B cell (primary cell): Measurements from ENCODE around the gene NOTCH1. TPM values are rescaled to one million over a fixed set of nuclear protein-coding genes. Genes with fewer than 3 reads are reported as not detected.
A peak's percentile ranks its signal among the peaks of the same experiment; 100 is the strongest.

Experiments
- ATAC-seq: fragments of 200-7000 bp; cut with Tn5 transposase; one replicate; pipeline ENCODE4 v1.10.0; 2021; ENCODE audit warnings: low read depth, mild to moderate bottlenecking, moderate number of reproducible peaks, moderate library complexity
- CTCF ChIA-PET: fragments of 350-600 bp; sonication (Branson Sonifier 250); formaldehyde crosslinking; loops from one replicate; lab custom pipeline; 2021; ENCODE audit warnings: antibody characterized with exemption, inconsistent platforms; lab: Charles Lee
- POLR2A ChIA-PET: fragments of 350-600 bp; sonication (Branson Sonifier 250); formaldehyde crosslinking; loops from one replicate; lab custom pipeline; 2021; ENCODE audit warnings: antibody characterized with exemption; lab: Charles Lee
- DNase-seq: peaks from one replicate; pipeline ENCODE4 v3.0.0; 2013
- H2AFZ ChIP-seq: 2 replicates; pipeline ENCODE4 v1.6.1; 2012; ENCODE audit warnings: mild to moderate bottlenecking, low read depth, low read length; ENCODE audit not compliant: insufficient read depth, poor library complexity, severe bottlenecking
- H3K27ac ChIP-seq, 2 donors: 1 replicate in 1 of 2; 2 replicates in 1 of 2; pipeline ENCODE4 v1.5.1; 2012 to 2013; ENCODE audit warnings: low read length in 2 of 2, mild to moderate bottlenecking in 2 of 2, moderate library complexity in 1 of 2
- H3K27me3 ChIP-seq, 4 experiments: fragments of 200-600 bp in 1 of 4; sonication (generic) in 1 of 4; replicated peaks in 1 of 4; 1 replicate in 2 of 4; 2 replicates in 2 of 4; pipeline versions ENCODE4 v1.6.1 to v1.7.0; 2013 to 2016; ENCODE audit warnings: low read length in 3 of 4, mild to moderate bottlenecking in 2 of 4, mixed read lengths in 1 of 4, moderate library complexity in 1 of 4; ENCODE audit not compliant: insufficient read depth in 4 of 4, control insufficient read depth in 3 of 4; ENCODE audit errors: control extremely low read depth in 1 of 4
- H3K36me3 ChIP-seq, 2 experiments: replicated peaks in 1 of 2; 1 replicate in 1 of 2; 2 replicates in 1 of 2; pipeline versions ENCODE4 v1.6.1 to v1.7.1; 2013; ENCODE audit warnings: low read length in 1 of 2; ENCODE audit not compliant: insufficient read depth in 2 of 2, control insufficient read depth in 1 of 2; ENCODE audit errors: control extremely low read depth in 1 of 2, extremely low read depth in 1 of 2
- H3K4me1 ChIP-seq, 2 donors: fragments of 200-600 bp in 1 of 2; sonication (generic) in 1 of 2; 1 replicate in 1 of 2; 2 replicates in 1 of 2; pipeline versions ENCODE4 v1.5.1 to v1.6.1; 2013 to 2017; ENCODE audit warnings: low read length in 2 of 2; ENCODE audit not compliant: control insufficient read depth in 2 of 2, insufficient read depth in 2 of 2
- H3K4me2 ChIP-seq: replicated peaks from 2 replicates; pipeline ENCODE3; 2012; ENCODE audit warnings: mild to moderate bottlenecking, low read depth, low read length; ENCODE audit not compliant: poor library complexity, severe bottlenecking
- H3K4me3 ChIP-seq, 5 experiments: fragments of 200-600 bp in 1 of 5; sonication (generic) in 1 of 5; 1 replicate in 3 of 5; 2 replicates in 2 of 5; pipeline versions ENCODE4 v1.5.1 to v1.7.0; 2011 to 2016; ENCODE audit warnings: low read length in 4 of 5, mild to moderate bottlenecking in 4 of 5, low read depth in 2 of 5, control low read depth in 1 of 5, moderate library complexity in 1 of 5; ENCODE audit not compliant: insufficient read depth in 1 of 5; ENCODE audit errors: control extremely low read depth in 1 of 5, extremely low read depth in 1 of 5
- H3K79me2 ChIP-seq: fragments of 200-600 bp; sonication (generic); one replicate; pipeline ENCODE4 v1.6.0; 2016; ENCODE audit warnings: low read length; ENCODE audit not compliant: control insufficient read depth, insufficient read depth
- H3K9ac ChIP-seq: fragments of 200-600 bp; sonication (generic); 2 replicates; pipeline ENCODE4 v1.6.1; 2017; ENCODE audit warnings: mild to moderate bottlenecking, low read length, moderate library complexity
- H3K9me3 ChIP-seq, 3 donors: one replicate each; pipeline versions ENCODE4 v1.6.1 to v1.7.1; 2013; ENCODE audit warnings: low read length in 2 of 3; ENCODE audit not compliant: control insufficient read depth in 2 of 3, insufficient read depth in 1 of 3; ENCODE audit errors: control extremely low read depth in 1 of 3
- H4K20me1 ChIP-seq: 2 replicates; pipeline ENCODE4 v1.6.0; 2012; ENCODE audit warnings: mild to moderate bottlenecking, low read length; ENCODE audit not compliant: insufficient read depth, control insufficient read depth, poor library complexity, severe bottlenecking
- H3K27ac Mint-ChIP-seq: one replicate; pipeline ENCODE4 v1.8.0; 2021; ENCODE audit warnings: mixed read lengths
- H3K27me3 Mint-ChIP-seq: one replicate; pipeline ENCODE4 v1.8.0; 2021; ENCODE audit warnings: mixed read lengths
- H3K4me1 Mint-ChIP-seq: one replicate; pipeline ENCODE4 v1.8.0; 2021; ENCODE audit warnings: mixed read lengths
- H3K4me3 Mint-ChIP-seq: one replicate; pipeline ENCODE4 v1.8.0; 2021; ENCODE audit warnings: mixed read lengths
- H3K9me3 Mint-ChIP-seq: one replicate; pipeline ENCODE4 v1.8.0; 2022; ENCODE audit warnings: mixed read lengths; ENCODE audit not compliant: insufficient read depth
- CTCF ChIP-seq: fragments of 200-600 bp; IDR thresholded peaks from one replicate; pipeline ENCODE4 v1.8.0; 2022; ENCODE audit warnings: antibody characterized with exemption, mild to moderate bottlenecking
- EZH2 ChIP-seq: IDR thresholded peaks from 2 replicates; pipeline ENCODE4 v1.6.1; 2012; ENCODE audit warnings: borderline replicate concordance, low read depth, mild to moderate bottlenecking, moderate library complexity, low read length; ENCODE audit not compliant: insufficient read depth, poor library complexity, severe bottlenecking
- WGBS: methylation state at CpG from one replicate; pipeline ENCODE4 v1.1.5; 2013; ENCODE audit warnings: missing lambda C conversion rate; ENCODE audit not compliant: insufficient coverage; 5-methylcytosine and 5-hydroxymethylcytosine counted together
- intact Hi-C: fragments of 100-400 bp; cut with micrococcal nuclease; formaldehyde crosslinking; loops from one replicate; pipeline ENCODE4 v1.10.0; 2022
- polyA plus RNA-seq: library from polyadenylated mRNA; depleted of rRNA; stranded (reverse); fragments of >200 nt; gene quantifications from 2 replicates; pipeline ENCODE4 v1.2.3, GENCODE V29; 2012
- total RNA-seq, 2 donors: library from RNA; stranded (reverse); fragments of 120-200 nt in 1 of 2; gene quantifications; 1 replicate in 1 of 2; 2 replicates in 1 of 2; pipeline versions ENCODE4 v1.2.3 to v1.2.4, GENCODE V29; 2013 to 2022

The NOTCH1 gene
- total and polyA plus RNA-seq, 2 donors (not counting 1 experiment from before 2014, with no cell fraction given), result 16.6 to 38.5 TPM

GRCh38 chr9:136543830-136544547, 1.9 kb downstream of the NOTCH1 start:
- peaks cover 35 to 47% of the 10 kb centered on the region in 2 donors for H3K4me1 ChIP-seq
- CTCF ChIA-PET, result interaction anchor here (1.1 kb wide), 1 partner anchor 60 kb away, joined by 3 read pairs; no protein-coding TSS in a partner anchor
- H3K4me3 Mint-ChIP-seq, result peak overlapping the region; percentile 87

More at GRCh38 chr9:136543830-136544547, 1.9 kb downstream of the NOTCH1 start:
- no peaks in the 10 kb centered on the region for H3K27me3 Mint-ChIP-seq
- H3K27me3 ChIP-seq, result no peaks in the 10 kb centered on the region
- peaks cover 49% of the 10 kb centered on the region for H3K4me1 Mint-ChIP-seq
- peak overlapping the region; percentile 74 for H3K27ac Mint-ChIP-seq
- peaks cover 0 to 3% (median 0%) of the 10 kb centered on the region in 3 donors for H3K9me3 ChIP-seq
- H3K36me3 ChIP-seq, result peaks cover 0 to 26% of the 10 kb centered on the region in 2 experiments
- DNase-seq (no peak), ATAC-seq (no peak)
- peak overlapping the region; percentile 96 for H3K4me2 ChIP-seq
- peak overlapping the region in 4 of 5 experiments; percentile 48 to 88 (median 70) for H3K4me3 ChIP-seq
- TF ChIP-seq CTCF (no peak), EZH2 (no peak)
- H4K20me1 ChIP-seq, result peaks cover 72% of the 10 kb centered on the region
- WGBS, result 71% methylated on average over 30 of the region's 31 CpGs
- POLR2A ChIA-PET, result no interaction called here
- H3K9me3 Mint-ChIP-seq, result no peaks in the 10 kb centered on the region
- intact Hi-C loops, result loop anchor here (10.0 kb wide), 1 partner anchor 211 kb away; the partner anchor contains the start of gene LCN8
- H3K27ac ChIP-seq, result no peak overlapping the region
- H2AFZ ChIP-seq, result no peak overlapping the region
- H3K79me2 ChIP-seq, result peaks cover 43% of the 10 kb centered on the region
- H3K9ac ChIP-seq, result peak overlapping the region; percentile 66
